Stimulated activated CD8-positive, alpha-beta memory T cell treated with anti-CD3 and anti-CD28 coated beads, Interleukin-7, amount 100 ng/mL, for 1 hour (primary cell): ENCODE measurements around the gene SEC61A2.

Source experiments
- DNase-seq, 2 donors: peaks; one replicate each; pipeline ENCODE4 v3.0.0-alpha.2; 2020; ENCODE audit warnings: low read depth in 2 of 2

The SEC61A2 gene

GRCh38 chr10:12196531-12197211 lies 67.2 kb downstream of the SEC61A2 start:
- DNase-seq = no peak

GRCh38 chr10:12198156-12198555 lies 68.7 kb downstream of the SEC61A2 start:
- DNase-seq = no peak

- no peak for DNase-seq
Observed at GRCh38 chr10:12200850-12201249, 71.4 kb downstream of the SEC61A2 start.

- DNase-seq = no peak
Observed at GRCh38 chr10:12201543-12201942, 72.1 kb downstream of the SEC61A2 start.

GRCh38 chr10:12202226-12202625 lies 72.7 kb downstream of the SEC61A2 start:
- DNase-seq = no peak

- DNase-seq = no peak
Observed at GRCh38 chr10:12205082-12205481, 75.6 kb downstream of the SEC61A2 start.

GRCh38 chr10:12207114-12207513 lies 77.6 kb downstream of the SEC61A2 start:
- no peak for DNase-seq

GRCh38 chr10:12208460-12208859 lies 79.0 kb downstream of the SEC61A2 start:
- DNase-seq = no peak

GRCh38 chr10:12212454-12212853 lies 83.0 kb downstream of the SEC61A2 start:
- DNase-seq = no peak

GRCh38 chr10:12213621-12214020 lies 84.1 kb downstream of the SEC61A2 start:
- DNase-seq = no peak

GRCh38 chr10:12214093-12214492 lies 84.6 kb downstream of the SEC61A2 start:
- DNase-seq = no peak

GRCh38 chr10:12214763-12215218 lies 85.3 kb downstream of the SEC61A2 start:
- DNase-seq = peak in 1 of 2 donors; percentile 5
